Neuronal stem cell (in vitro differentiated cells): ENCODE data around the gene GEMIN5.

Experiments
- DNase-seq: peaks from one replicate; pipeline ENCODE4 v3.0.0-alpha.2; 2013; ENCODE audit warnings: low spot score
- H2AFZ ChIP-seq: one replicate; pipeline ENCODE4 v1.6.1; 2013; ENCODE audit warnings: mild to moderate bottlenecking, low read length, inconsistent platforms
- H2AK5ac ChIP-seq: 2 replicates; pipeline ENCODE4 v1.6.1; 2013; ENCODE audit warnings: low read depth, mild to moderate bottlenecking, inconsistent platforms, low read length, moderate library complexity, mixed read lengths
- H2BK120ac ChIP-seq: 2 replicates; pipeline ENCODE4 v1.6.1; 2013; ENCODE audit warnings: low read depth, mild to moderate bottlenecking, inconsistent platforms, low read length, moderate library complexity, mixed read lengths
- H2BK12ac ChIP-seq: one replicate; pipeline ENCODE4 v1.6.1; 2013; ENCODE audit warnings: low read length, inconsistent platforms
- H2BK15ac ChIP-seq: 2 replicates; pipeline ENCODE4 v1.6.1; 2013; ENCODE audit warnings: mild to moderate bottlenecking, low read length, inconsistent platforms, mixed read lengths
- H2BK5ac ChIP-seq: one replicate; pipeline ENCODE4 v1.6.1; 2013; ENCODE audit warnings: inconsistent platforms, mild to moderate bottlenecking, low read length, moderate library complexity
- H3K14ac ChIP-seq: one replicate; pipeline ENCODE4 v1.6.1; 2013; ENCODE audit warnings: low read length, inconsistent platforms
- H3K18ac ChIP-seq: 2 replicates; pipeline ENCODE4 v1.6.1; 2013; ENCODE audit warnings: low read length, inconsistent platforms
- H3K23ac ChIP-seq: 2 replicates; pipeline ENCODE4 v1.6.1; 2013; ENCODE audit warnings: low read depth, mild to moderate bottlenecking, mixed read lengths, low read length, inconsistent platforms; ENCODE audit not compliant: poor library complexity
- H3K27ac ChIP-seq: replicated peaks from 3 replicates; pipeline ENCODE4 v1.5.1; 2013; ENCODE audit warnings: low read length, inconsistent platforms
- H3K27me3 ChIP-seq, 3 experiments: 2 replicates each; pipeline ENCODE4 v1.6.1; 2013; ENCODE audit warnings: low read length in 3 of 3, mild to moderate bottlenecking in 2 of 3, inconsistent platforms in 1 of 3, low read depth in 1 of 3, mixed read lengths in 1 of 3, moderate library complexity in 1 of 3; ENCODE audit not compliant: control insufficient read depth in 3 of 3, insufficient read depth in 3 of 3
- H3K36me3 ChIP-seq, 2 donors: replicated peaks in 1 of 2; 2 replicates each; pipeline ENCODE4 v1.6.1; 2013; ENCODE audit warnings: low read length in 2 of 2; ENCODE audit not compliant: control insufficient read depth in 2 of 2, insufficient read depth in 2 of 2
- H3K4ac ChIP-seq: 2 replicates; pipeline ENCODE4 v1.6.1; 2013; ENCODE audit warnings: inconsistent platforms, mild to moderate bottlenecking, low read length, moderate library complexity
- H3K4me1 ChIP-seq, 2 donors: 1 replicate in 1 of 2; 2 replicates in 1 of 2; pipeline ENCODE4 v1.6.1; 2013; ENCODE audit warnings: low read length in 2 of 2, low read depth in 1 of 2; ENCODE audit not compliant: control insufficient read depth in 2 of 2, insufficient read depth in 1 of 2
- H3K4me2 ChIP-seq: one replicate; pipeline ENCODE4 v1.6.1; 2013; ENCODE audit warnings: mild to moderate bottlenecking, low read length, inconsistent platforms; ENCODE audit not compliant: insufficient read depth, poor library complexity, severe bottlenecking
- H3K4me3 ChIP-seq, 2 donors: 2 replicates each; pipeline ENCODE4 v1.5.1; 2013; ENCODE audit warnings: low read length in 2 of 2, mild to moderate bottlenecking in 2 of 2, inconsistent platforms in 1 of 2, moderate library complexity in 1 of 2
- H3K79me1 ChIP-seq: one replicate; pipeline ENCODE4 v1.6.1; 2013; ENCODE audit warnings: low read depth, mild to moderate bottlenecking, inconsistent platforms, low read length, moderate library complexity
- H3K9ac ChIP-seq: one replicate; pipeline ENCODE4 v1.6.1; 2013; ENCODE audit warnings: mild to moderate bottlenecking, low read depth, low read length, inconsistent platforms; ENCODE audit not compliant: poor library complexity
- H3K9me3 ChIP-seq, 2 donors: replicated peaks in 1 of 2; 2 replicates each; pipeline versions ENCODE3 to v1.6.1; 2013; ENCODE audit warnings: low read length in 2 of 2, mild to moderate bottlenecking in 2 of 2, inconsistent platforms in 1 of 2, low read depth in 1 of 2, mixed read lengths in 1 of 2, moderate library complexity in 1 of 2; ENCODE audit not compliant: control insufficient read depth in 2 of 2, insufficient read depth in 1 of 2
- H4K8ac ChIP-seq: one replicate; pipeline ENCODE4 v1.6.1; 2013; ENCODE audit warnings: low read depth, mild to moderate bottlenecking, inconsistent platforms, low read length, moderate library complexity
- H4K91ac ChIP-seq: one replicate; pipeline ENCODE4 v1.6.1; 2013; ENCODE audit warnings: low read length, low read depth, mild to moderate bottlenecking, inconsistent platforms; ENCODE audit not compliant: poor library complexity
- WGBS, 2 donors: extraction: QIAGEN DNeasy Blood & Tissue Kit; methylation state at CpG; one replicate each; pipeline ENCODE4 v1.1.7; 2013; ENCODE audit warnings: missing lambda C conversion rate in 2 of 2, mixed read lengths in 1 of 2; ENCODE audit not compliant: insufficient read length in 2 of 2, insufficient replicate concordance in 1 of 2; ENCODE audit errors: extremely low coverage in 2 of 2; 5-methylcytosine and 5-hydroxymethylcytosine counted together

The GEMIN5 gene

DNA sequence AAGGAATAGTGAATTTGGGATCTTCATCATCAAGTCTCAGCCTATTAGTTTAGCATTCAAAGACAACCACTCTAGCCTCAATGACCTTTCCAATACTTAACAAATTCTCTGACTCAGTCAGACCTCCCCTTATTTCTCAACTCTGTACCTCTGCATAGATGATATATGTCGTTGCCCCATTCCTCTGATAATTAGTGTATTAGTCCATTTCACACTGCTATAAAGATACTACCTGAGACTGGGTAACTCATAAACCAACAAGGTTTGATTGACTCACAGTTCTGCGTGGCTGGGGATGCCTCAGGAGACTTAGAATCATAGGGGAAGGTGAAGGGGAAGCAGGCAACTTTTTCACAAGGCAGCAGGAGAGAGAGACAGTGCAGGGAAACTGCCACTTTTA, 11.8 kb upstream of the GEMIN5 start:
- H2BK5ac ChIP-seq = no peak overlapping the region
- H2AK5ac ChIP-seq = no peak overlapping the region
- DNase-seq = no peak
- no peaks in the 10 kb centered on the region for H3K4me1 ChIP-seq
- no peak overlapping the region for H3K14ac ChIP-seq
- no peaks in the 10 kb centered on the region for H3K9me3 ChIP-seq
- no peak overlapping the region for H3K18ac ChIP-seq
- no peak overlapping the region for H4K8ac ChIP-seq
- H3K27ac ChIP-seq = no peak overlapping the region
- H2AFZ ChIP-seq = no peak overlapping the region
- no peak overlapping the region for H4K91ac ChIP-seq
- H3K4me2 ChIP-seq = no peak overlapping the region
- no peaks in the 10 kb centered on the region for H3K27me3 ChIP-seq
- no peaks in the 10 kb centered on the region for H3K79me1 ChIP-seq
- no peak overlapping the region for H3K9ac ChIP-seq
- no peak overlapping the region for H2BK12ac ChIP-seq
- H3K23ac ChIP-seq = no peak overlapping the region
- H3K36me3 ChIP-seq = peaks cover 0 to 8% of the 10 kb centered on the region in 2 donors
- H3K4me3 ChIP-seq = no peak overlapping the region
- no peak overlapping the region for H2BK120ac ChIP-seq
- WGBS, 2 donors = no CpG with 5 or more reads among the region's 2 CpGs
- H2BK15ac ChIP-seq = no peak overlapping the region
- H3K4ac ChIP-seq = no peak overlapping the region

DNA sequence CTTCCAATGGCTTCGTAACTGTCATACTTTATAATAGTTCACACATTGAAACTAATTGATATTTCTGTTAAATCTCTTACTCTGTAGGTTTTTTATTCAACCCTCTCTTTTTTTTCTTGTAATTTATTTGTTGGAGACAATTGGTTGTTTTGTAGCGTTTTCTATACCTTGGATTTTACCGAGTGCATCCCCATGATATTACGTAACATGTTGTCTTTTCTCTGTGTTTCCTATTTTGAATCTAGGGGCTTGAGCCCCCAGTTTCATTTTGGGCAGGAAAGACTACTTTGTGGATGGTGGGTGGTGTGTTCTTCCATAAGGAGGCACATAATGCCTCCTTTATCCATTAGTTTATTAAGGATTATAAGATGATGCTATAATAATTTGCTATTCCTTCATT, 10.3 kb upstream of the GEMIN5 start:
- no CpG with 5 or more reads among the region's 4 CpGs for WGBS, 2 donors
- no peak overlapping the region for H3K23ac ChIP-seq

DNA sequence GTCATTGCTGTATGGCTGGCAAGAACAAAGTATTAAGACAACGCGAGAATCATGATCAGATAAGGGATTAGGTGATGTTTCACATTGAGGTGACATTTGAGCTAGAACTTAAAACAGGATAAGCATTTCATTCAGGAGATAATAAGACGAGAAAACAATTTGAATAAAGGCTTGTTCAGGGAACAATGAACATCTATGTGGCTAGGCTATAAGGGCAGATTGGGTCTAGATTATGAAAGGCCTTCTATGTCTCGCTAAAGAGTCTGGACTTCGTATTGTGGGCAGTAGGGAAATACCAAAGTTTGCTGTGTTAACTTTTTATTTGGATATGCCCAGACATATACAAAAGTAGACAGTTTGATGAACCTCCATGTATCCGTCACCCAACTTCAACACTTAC, 9.8 kb upstream of the GEMIN5 start:
- no peaks in the 10 kb centered on the region for H3K9me3 ChIP-seq

More for the DNA sequence above, 10.3 kb upstream of the GEMIN5 start:
- Histone ChIP-seq H3K4ac (no peak overlapping the region), H2AFZ (no peak overlapping the region), H3K36me3 (peaks cover 0 to 8% of the 10 kb centered on the region in 2 donors), H3K4me2 (no peak overlapping the region), H3K27ac (no peak overlapping the region), H4K8ac (no peak overlapping the region), H3K9me3 (no peaks in the 10 kb centered on the region), H3K14ac (no peak overlapping the region), H3K27me3 (no peaks in the 10 kb centered on the region), H2BK120ac (no peak overlapping the region), H3K18ac (no peak overlapping the region), H3K9ac (no peak overlapping the region), H2BK15ac (no peak overlapping the region), H2AK5ac (no peak overlapping the region), H2BK12ac (no peak overlapping the region), H4K91ac (no peak overlapping the region), H3K4me1 (no peaks in the 10 kb centered on the region), H3K79me1 (no peaks in the 10 kb centered on the region), H2BK5ac (no peak overlapping the region), H3K4me3 (no peak overlapping the region)
- DNase-seq = no peak

DNA sequence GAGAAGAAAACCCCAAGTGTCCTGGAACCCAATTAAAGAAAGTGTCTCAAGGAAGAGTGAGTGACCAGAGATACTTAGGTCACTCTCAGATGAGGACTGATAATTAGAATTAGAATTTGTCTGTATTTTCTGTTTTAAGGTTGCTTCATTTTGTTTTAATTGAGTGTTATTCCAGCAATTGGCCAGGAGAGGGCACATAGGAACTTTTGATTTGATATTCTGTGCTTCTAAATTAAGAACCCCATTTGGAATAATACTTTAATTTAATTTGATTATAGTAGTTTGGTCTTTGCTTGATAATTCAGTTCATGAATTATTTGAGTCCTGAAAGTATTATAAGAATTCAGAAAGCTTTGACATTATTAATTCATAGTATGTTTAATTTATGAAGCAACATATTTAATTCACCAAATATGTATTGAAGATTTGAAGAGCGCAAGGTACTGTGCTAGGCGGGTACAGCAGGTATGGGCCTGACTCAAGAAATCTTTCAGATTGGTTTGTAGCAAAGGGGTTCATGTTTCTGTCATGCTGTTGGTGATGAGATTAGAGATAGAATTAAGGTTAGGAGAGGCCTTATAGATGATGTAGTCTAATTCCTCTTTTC, 7.8 kb upstream of the GEMIN5 start:
- no peaks in the 10 kb centered on the region for H3K9me3 ChIP-seq
- no peak overlapping the region for H3K23ac ChIP-seq
- H2BK120ac ChIP-seq = no peak overlapping the region
- H2BK15ac ChIP-seq = no peak overlapping the region
- H4K91ac ChIP-seq = no peak overlapping the region
- H3K27ac ChIP-seq = no peak overlapping the region
- H3K14ac ChIP-seq = no peak overlapping the region
- no peak overlapping the region for H2AFZ ChIP-seq
- H3K27me3 ChIP-seq = no peaks in the 10 kb centered on the region
- no peak overlapping the region for H4K8ac ChIP-seq
- H3K4me2 ChIP-seq = no peak overlapping the region
- H2BK12ac ChIP-seq = no peak overlapping the region
- H2AK5ac ChIP-seq = no peak overlapping the region
- no peak for DNase-seq
- H3K4me1 ChIP-seq = peaks cover 0 to 10% of the 10 kb centered on the region in 2 donors
- H3K9ac ChIP-seq = no peak overlapping the region
- H3K36me3 ChIP-seq = peaks cover 0 to 6% of the 10 kb centered on the region in 2 donors
- no peak overlapping the region for H3K4me3 ChIP-seq
- WGBS, 2 donors = no CpG with 5 or more reads among the region's 2 CpGs
- peaks cover 2% of the 10 kb centered on the region for H3K79me1 ChIP-seq
- no peak overlapping the region for H2BK5ac ChIP-seq
- H3K18ac ChIP-seq = no peak overlapping the region
- H3K4ac ChIP-seq = no peak overlapping the region

More for the DNA sequence above, 9.8 kb upstream of the GEMIN5 start:
- Histone ChIP-seq H3K27ac (no peak overlapping the region), H3K4me3 (no peak overlapping the region), H2BK120ac (no peak overlapping the region), H3K4me1 (peaks cover 0 to under 1% of the 10 kb centered on the region in 2 donors), H3K4ac (no peak overlapping the region), H3K4me2 (no peak overlapping the region), H4K8ac (no peak overlapping the region), H3K14ac (no peak overlapping the region), H2AFZ (no peak overlapping the region), H3K79me1 (no peaks in the 10 kb centered on the region), H3K9ac (no peak overlapping the region), H3K18ac (no peak overlapping the region), H3K27me3 (no peaks in the 10 kb centered on the region), H2BK12ac (no peak overlapping the region), H2BK5ac (no peak overlapping the region), H4K91ac (no peak overlapping the region), H2BK15ac (no peak overlapping the region), H3K23ac (no peak overlapping the region), H3K36me3 (peaks cover 0 to 8% of the 10 kb centered on the region in 2 donors), H2AK5ac (no peak overlapping the region)
- no CpG with 5 or more reads among the region's 6 CpGs for WGBS, 2 donors
- DNase-seq = no peak
